H9 (cell line): ENCODE data around the gene CDC14A. TPM values are rescaled to one million over a fixed set of nuclear protein-coding genes. Genes with fewer than 3 reads are reported as not detected.

Experiments
- DNase-seq: peaks from one replicate; pipeline ENCODE4 v3.0.0-alpha.2; 2017
- H2AFZ ChIP-seq: one replicate; pipeline ENCODE4 v1.6.1; 2013; ENCODE audit warnings: mild to moderate bottlenecking, low read length, control low read depth, moderate library complexity
- H2AK5ac ChIP-seq: 2 replicates; pipeline ENCODE4 v1.6.1; 2013; ENCODE audit warnings: low read length, control low read depth, mixed read lengths; ENCODE audit not compliant: insufficient read length
- H2BK120ac ChIP-seq: one replicate; pipeline ENCODE4 v1.6.1; 2013; ENCODE audit warnings: low read depth, mild to moderate bottlenecking, low read length, control low read depth, inconsistent platforms; ENCODE audit not compliant: poor library complexity, severe bottlenecking
- H2BK12ac ChIP-seq: 2 replicates; pipeline ENCODE4 v1.6.1; 2013; ENCODE audit warnings: low read length, control low read depth, mixed read lengths, low read depth; ENCODE audit not compliant: insufficient read length
- H2BK15ac ChIP-seq: 2 replicates; pipeline ENCODE4 v1.6.1; 2013; ENCODE audit warnings: low read depth, low read length, control low read depth
- H2BK20ac ChIP-seq: one replicate; pipeline ENCODE4 v1.6.1; 2013; ENCODE audit warnings: low read depth, mild to moderate bottlenecking, low read length, control low read depth, inconsistent platforms; ENCODE audit not compliant: poor library complexity, severe bottlenecking
- H2BK5ac ChIP-seq: 2 replicates; pipeline ENCODE4 v1.6.1; 2013; ENCODE audit warnings: low read length, control low read depth, mixed read lengths; ENCODE audit not compliant: insufficient read length
- H3K14ac ChIP-seq: 2 replicates; pipeline ENCODE4 v1.6.1; 2013; ENCODE audit warnings: low read length, control low read depth; ENCODE audit not compliant: insufficient read depth
- H3K18ac ChIP-seq: 2 replicates; pipeline ENCODE4 v1.6.1; 2013; ENCODE audit warnings: low read depth, mild to moderate bottlenecking, mixed read lengths, low read length, control low read depth; ENCODE audit not compliant: insufficient read length
- H3K23ac ChIP-seq: 2 replicates; pipeline ENCODE4 v1.6.1; 2013; ENCODE audit warnings: low read length, control low read depth, mixed read lengths, low read depth; ENCODE audit not compliant: insufficient read length
- H3K23me2 ChIP-seq: 2 replicates; pipeline ENCODE4 v1.6.1; 2013; ENCODE audit warnings: low read depth, mild to moderate bottlenecking, mixed read lengths, low read length, control low read depth; ENCODE audit not compliant: insufficient read length, poor library complexity, severe bottlenecking
- H3K27ac ChIP-seq: 2 replicates; pipeline ENCODE4 v1.5.1; 2013; ENCODE audit warnings: low read length, control low read depth, mixed read lengths, low read depth; ENCODE audit not compliant: insufficient read length
- H3K27me3 ChIP-seq: 2 replicates; pipeline ENCODE4 v1.6.1; 2013; ENCODE audit warnings: low read length, control low read depth, inconsistent platforms; ENCODE audit not compliant: insufficient read depth
- H3K4ac ChIP-seq: 2 replicates; pipeline ENCODE4 v1.6.1; 2013; ENCODE audit warnings: low read depth, mild to moderate bottlenecking, control low read depth, inconsistent platforms, low read length, moderate library complexity
- H3K4me1 ChIP-seq: 2 replicates; pipeline ENCODE4 v1.6.1; 2013; ENCODE audit warnings: low read length, control low read depth, inconsistent platforms; ENCODE audit not compliant: insufficient read depth
- H3K4me2 ChIP-seq: 2 replicates; pipeline ENCODE4 v1.6.1; 2013; ENCODE audit warnings: low read length, control low read depth, mixed read lengths; ENCODE audit not compliant: insufficient read length, insufficient read depth
- H3K56ac ChIP-seq: 2 replicates; pipeline ENCODE4 v1.6.1; 2013; ENCODE audit warnings: low read depth, mild to moderate bottlenecking, mixed read lengths, low read length, control low read depth; ENCODE audit not compliant: insufficient read length
- H3K79me1 ChIP-seq: 2 replicates; pipeline ENCODE4 v1.6.1; 2013; ENCODE audit warnings: low read depth, mild to moderate bottlenecking, moderate library complexity, low read length, control low read depth, inconsistent platforms; ENCODE audit not compliant: insufficient read depth, poor library complexity, severe bottlenecking
- H3K79me2 ChIP-seq: 2 replicates; pipeline ENCODE4 v1.6.1; 2013; ENCODE audit warnings: low read length, control low read depth, inconsistent platforms; ENCODE audit not compliant: insufficient read depth
- H3K9ac ChIP-seq: 2 replicates; pipeline ENCODE4 v1.6.1; 2013; ENCODE audit warnings: low read length, control low read depth, mixed read lengths; ENCODE audit not compliant: insufficient read length; ENCODE audit errors: extremely low read depth
- H3K9me3 ChIP-seq: one replicate; pipeline ENCODE4 v1.6.1; 2013; ENCODE audit warnings: low read depth, low read length, inconsistent platforms; ENCODE audit not compliant: control insufficient read depth
- H3T11ph ChIP-seq: one replicate; pipeline ENCODE4 v1.6.1; 2013; ENCODE audit warnings: mild to moderate bottlenecking, low read length, control low read depth, inconsistent platforms
- H4K20me1 ChIP-seq: one replicate; pipeline ENCODE4 v1.6.1; 2013; ENCODE audit not compliant: control insufficient read depth, insufficient read length, insufficient read depth
- H4K5ac ChIP-seq: 2 replicates; pipeline ENCODE4 v1.6.1; 2013; ENCODE audit warnings: low read depth, mild to moderate bottlenecking, mixed read lengths, low read length, control low read depth; ENCODE audit not compliant: insufficient read length
- H4K8ac ChIP-seq: replicated peaks from 2 replicates; pipeline ENCODE4 v1.6.1; 2013; ENCODE audit warnings: low read length, control low read depth, mixed read lengths, low read depth; ENCODE audit not compliant: insufficient read length
- H4K91ac ChIP-seq: 2 replicates; pipeline ENCODE4 v1.6.1; 2013; ENCODE audit warnings: low read depth, mild to moderate bottlenecking, moderate library complexity, mixed read lengths, low read length, control low read depth; ENCODE audit not compliant: insufficient read length
- H3K27ac Mint-ChIP-seq, 3 experiments: 2 replicates in 2 of 3; 3 replicates in 1 of 3; pipeline ENCODE4 v1.8.0; 2020 to 2021; ENCODE audit warnings: mixed read lengths in 3 of 3, mild to moderate bottlenecking in 1 of 3, moderate library complexity in 1 of 3
- H3K27me3 Mint-ChIP-seq: 2 replicates; pipeline ENCODE4 v1.8.0; 2021; ENCODE audit warnings: low read depth, mild to moderate bottlenecking, moderate library complexity, mixed read lengths
- H3K36me3 Mint-ChIP-seq, 3 experiments: 2 replicates in 2 of 3; 3 replicates in 1 of 3; pipeline ENCODE4 v1.8.0; 2020 to 2021; ENCODE audit warnings: low read depth in 3 of 3, mixed read lengths in 3 of 3; ENCODE audit not compliant: insufficient read depth in 1 of 3
- H3K4me1 Mint-ChIP-seq, 2 experiments: 2 replicates each; pipeline ENCODE4 v1.8.0; 2020; ENCODE audit warnings: mixed read lengths in 2 of 2
- H3K4me3 Mint-ChIP-seq, 2 experiments: 2 replicates in 1 of 2; 3 replicates in 1 of 2; pipeline ENCODE4 v1.8.0; 2020 to 2021; ENCODE audit warnings: mild to moderate bottlenecking in 2 of 2, mixed read lengths in 2 of 2, moderate library complexity in 1 of 2
- H3K9me3 Mint-ChIP-seq, 2 experiments: 2 replicates in 1 of 2; 3 replicates in 1 of 2; pipeline ENCODE4 v1.8.0; 2020; ENCODE audit warnings: mild to moderate bottlenecking in 2 of 2, mixed read lengths in 2 of 2, moderate library complexity in 1 of 2
- WGBS: extraction: QIAGEN DNeasy Blood & Tissue Kit; methylation state at CpG from one replicate; pipeline ENCODE4 v1.1.7; 2013; ENCODE audit warnings: missing lambda C conversion rate, low lambda C conversion rate, mixed read lengths; ENCODE audit not compliant: insufficient read length; ENCODE audit errors: extremely low coverage; 5-methylcytosine and 5-hydroxymethylcytosine counted together
- total RNA-seq: library from RNA; stranded (reverse); gene quantifications from 2 replicates; pipeline ENCODE4 v1.2.1, GENCODE V29; 2021
- TF ChIP-seq, protein P1 (sequence below): fragments of 200-600 bp; sonication (generic); conservative IDR thresholded peaks from 3 replicates; pipeline ENCODE4 v1.8.0; 2021; ENCODE audit warnings: antibody characterized with exemption, mild to moderate bottlenecking

CDC14A gene
- total RNA-seq, 1 experiment from 2014 or later, result 8.9 TPM

DNA sequence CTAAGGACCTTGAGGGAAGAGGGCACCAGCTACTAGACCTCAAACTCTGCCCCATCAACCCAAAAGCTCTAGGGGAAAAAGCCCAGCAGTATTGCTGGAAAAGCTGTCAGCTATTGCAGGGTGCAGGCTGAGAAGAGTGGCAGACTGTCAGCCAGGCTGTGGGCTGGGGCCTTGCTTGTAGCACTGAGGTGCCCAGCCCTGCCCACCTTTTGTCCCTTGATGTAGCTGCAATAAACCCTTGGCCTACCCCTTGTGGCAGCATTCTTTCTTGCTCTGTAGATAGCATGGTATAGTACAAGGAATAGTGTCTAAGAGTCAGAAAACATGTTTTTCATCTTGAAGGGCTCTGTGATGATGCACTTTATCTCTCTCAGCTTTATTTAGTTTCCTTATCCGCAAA is 39.4 kb downstream of the CDC14A start:
- Histone ChIP-seq H3K4me2 (no peak overlapping the region), H3K9me3 (no peaks in the 10 kb centered on the region), H3K27me3 (no peaks in the 10 kb centered on the region), H3K18ac (no peak overlapping the region), H3K79me1 (peaks cover 5% of the 10 kb centered on the region), H2BK15ac (no peak overlapping the region), H2AFZ (no peak overlapping the region), H3K9ac (no peak overlapping the region), H3K23ac (no peak overlapping the region), H4K20me1 (no peaks in the 10 kb centered on the region), H3K14ac (no peak overlapping the region; the same call in 1 of the 2 replicates), H3K79me2 (no peaks in the 10 kb centered on the region), H4K91ac (no peak overlapping the region), H3K4ac (no peak overlapping the region), H3K4me1 (no peaks in the 10 kb centered on the region; the same call in 1 of the 2 replicates), H3K27ac (no peak overlapping the region), H4K8ac (no peak overlapping the region), H4K5ac (no peak overlapping the region), H3K23me2 (no peaks in the 10 kb centered on the region), H2BK12ac (no peak overlapping the region), H3K56ac (no peak overlapping the region), H2BK5ac (no peak overlapping the region), H2BK20ac (no peak overlapping the region), H2BK120ac (no peak overlapping the region), H3T11ph (no peak overlapping the region), H2AK5ac (no peak overlapping the region)
- Mint-ChIP-seq H3K4me1 (peaks cover 13 to 14% of the 10 kb centered on the region in 2 experiments), H3K9me3 (no peaks in the 10 kb centered on the region), H3K4me3 (no peak overlapping the region), H3K27ac (no peak overlapping the region), H3K36me3 (peaks cover 0 to 5% (median 0%) of the 10 kb centered on the region in 3 experiments; a peak in 2 of 7 replicates), H3K27me3 (no peaks in the 10 kb centered on the region)
- TF ChIP-seq, protein P1, sequence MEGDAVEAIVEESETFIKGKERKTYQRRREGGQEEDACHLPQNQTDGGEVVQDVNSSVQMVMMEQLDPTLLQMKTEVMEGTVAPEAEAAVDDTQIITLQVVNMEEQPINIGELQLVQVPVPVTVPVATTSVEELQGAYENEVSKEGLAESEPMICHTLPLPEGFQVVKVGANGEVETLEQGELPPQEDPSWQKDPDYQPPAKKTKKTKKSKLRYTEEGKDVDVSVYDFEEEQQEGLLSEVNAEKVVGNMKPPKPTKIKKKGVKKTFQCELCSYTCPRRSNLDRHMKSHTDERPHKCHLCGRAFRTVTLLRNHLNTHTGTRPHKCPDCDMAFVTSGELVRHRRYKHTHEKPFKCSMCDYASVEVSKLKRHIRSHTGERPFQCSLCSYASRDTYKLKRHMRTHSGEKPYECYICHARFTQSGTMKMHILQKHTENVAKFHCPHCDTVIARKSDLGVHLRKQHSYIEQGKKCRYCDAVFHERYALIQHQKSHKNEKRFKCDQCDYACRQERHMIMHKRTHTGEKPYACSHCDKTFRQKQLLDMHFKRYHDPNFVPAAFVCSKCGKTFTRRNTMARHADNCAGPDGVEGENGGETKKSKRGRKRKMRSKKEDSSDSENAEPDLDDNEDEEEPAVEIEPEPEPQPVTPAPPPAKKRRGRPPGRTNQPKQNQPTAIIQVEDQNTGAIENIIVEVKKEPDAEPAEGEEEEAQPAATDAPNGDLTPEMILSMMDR, result no peak
- no peak for DNase-seq
- no CpG with 5 or more reads among the region's 1 CpG for WGBS
